ENCODE measurements around the gene NECTIN1. TPM values are rescaled to one million over a fixed set of nuclear protein-coding genes. Genes with fewer than 3 reads are reported as not detected.

The NECTIN1 gene
- total and polyA plus RNA-seq, 7 experiments from 2014 or later, result 0.30 to 4.2 (median 2.1) TPM

- Mint-ChIP-seq H3K27me3 (peaks cover 8 to 24% (median 12%) of the 10 kb centered on the region in 5 donors), H3K36me3 (no peaks in the 10 kb centered on the region), H3K27ac (no peak overlapping the region), H3K9me3 (no peaks in the 10 kb centered on the region), H3K4me3 (no peak overlapping the region), H3K4me1 (peaks cover 0 to 4% (median 0%) of the 10 kb centered on the region in 7 donors)
- Histone ChIP-seq H3K27me3 (ENCODE audit: control insufficient read depth in 2 of 2, insufficient read depth in 2 of 2, low read length in 2 of 2) (no peaks in the 10 kb centered on the region), H3K4me1 (ENCODE audit: control insufficient read depth in 2 of 2, insufficient read depth in 2 of 2, low read length in 2 of 2) (no peaks in the 10 kb centered on the region), H3K27ac (ENCODE audit: low read depth, low read length) (no peak overlapping the region), H3K9me3 (ENCODE audit: control insufficient read depth in 2 of 3, low read length in 3 of 3) (no peaks in the 10 kb centered on the region), H3K36me3 (ENCODE audit: control insufficient read depth in 2 of 3, insufficient read depth in 3 of 3, low read length in 3 of 3) (no peaks in the 10 kb centered on the region), H3K4me3 (ENCODE audit: low read length) (no peak overlapping the region)
- ChIA-PET CTCF (no interaction called here), POLR2A (no interaction called here)
- DNase-seq (no peak), ATAC-seq (no peak)
- intact Hi-C loops (cut with micrococcal nuclease), result no loop called here
Measured at GRCh38 chr11:119610836-119611426, 118.1 kb downstream of the NECTIN1 start.

DNA sequence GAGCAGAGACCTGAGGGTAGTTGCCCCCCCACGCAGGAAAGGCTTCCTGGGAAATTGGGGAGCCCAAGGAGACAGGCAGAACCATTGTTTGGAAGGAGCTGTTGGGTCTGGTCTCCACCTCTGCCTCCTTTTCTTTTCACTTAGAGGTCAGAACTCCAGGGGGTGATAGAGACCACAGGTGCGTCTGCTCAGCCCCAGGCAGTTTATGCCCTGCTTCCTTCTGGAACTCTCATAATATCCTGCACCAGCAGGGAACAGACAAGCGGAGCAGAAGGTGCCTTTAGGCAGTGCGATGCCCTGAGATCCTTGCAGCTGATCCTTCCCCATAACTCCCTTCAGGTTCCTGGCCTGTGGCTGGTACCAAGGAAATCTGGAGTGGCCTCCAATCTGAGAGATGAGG is 120.2 kb downstream of the NECTIN1 start:
- Histone ChIP-seq H3K27ac (ENCODE audit: low read depth, low read length) (no peak overlapping the region), H3K9me3 (ENCODE audit: control insufficient read depth in 2 of 3, low read length in 3 of 3) (no peaks in the 10 kb centered on the region), H3K36me3 (ENCODE audit: control insufficient read depth in 2 of 3, insufficient read depth in 3 of 3, low read length in 3 of 3) (no peaks in the 10 kb centered on the region), H3K4me3 (ENCODE audit: low read length) (no peak overlapping the region), H3K4me1 (ENCODE audit: control insufficient read depth in 2 of 2, insufficient read depth in 2 of 2, low read length in 2 of 2) (no peaks in the 10 kb centered on the region), H3K27me3 (ENCODE audit: control insufficient read depth in 2 of 2, insufficient read depth in 2 of 2, low read length in 2 of 2) (no peaks in the 10 kb centered on the region)
- H3K4me3 Mint-ChIP-seq, result no peak overlapping the region
- POLR2A ChIA-PET, result no interaction called here
- ATAC-seq (no peak), DNase-seq (no peak)
- no peak overlapping the region for H3K27ac Mint-ChIP-seq
- H3K36me3 Mint-ChIP-seq, result no peaks in the 10 kb centered on the region
- intact Hi-C loops (cut with micrococcal nuclease), result no loop called here
- CTCF ChIA-PET, result no interaction called here
- no peaks in the 10 kb centered on the region for H3K9me3 Mint-ChIP-seq
- H3K27me3 Mint-ChIP-seq, result peaks cover 12 to 33% (median 15%) of the 10 kb centered on the region in 5 donors
- peaks cover 0 to 2% (median 0%) of the 10 kb centered on the region in 7 donors for H3K4me1 Mint-ChIP-seq

DNA sequence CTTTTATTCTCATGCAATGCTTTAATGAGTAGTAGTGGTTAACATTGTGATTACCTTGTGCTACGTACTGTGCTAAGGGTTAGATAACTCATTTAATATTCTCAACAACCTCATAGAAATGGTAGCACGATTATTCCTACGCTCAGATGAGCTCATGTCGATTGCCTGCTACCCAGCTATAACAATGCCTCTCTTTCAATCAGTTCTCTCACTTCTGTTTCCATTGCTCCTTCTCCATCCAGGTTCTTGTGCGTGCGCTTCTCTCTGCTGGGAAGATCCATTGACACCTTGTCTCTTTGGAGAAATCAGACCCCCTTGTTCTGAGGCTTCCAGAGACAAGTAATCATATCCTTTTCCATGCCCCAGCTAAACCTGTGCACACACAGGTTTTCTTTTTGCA is 120.8 kb downstream of the NECTIN1 start:
- no peaks in the 10 kb centered on the region for H3K9me3 Mint-ChIP-seq
- Histone ChIP-seq H3K4me1 (ENCODE audit: control insufficient read depth in 2 of 2, insufficient read depth in 2 of 2, low read length in 2 of 2) (no peaks in the 10 kb centered on the region), H3K4me3 (ENCODE audit: low read length) (no peak overlapping the region), H3K9me3 (ENCODE audit: control insufficient read depth in 2 of 3, low read length in 3 of 3) (no peaks in the 10 kb centered on the region), H3K27me3 (ENCODE audit: control insufficient read depth in 2 of 2, insufficient read depth in 2 of 2, low read length in 2 of 2) (no peaks in the 10 kb centered on the region), H3K36me3 (ENCODE audit: control insufficient read depth in 2 of 3, insufficient read depth in 3 of 3, low read length in 3 of 3) (no peaks in the 10 kb centered on the region), H3K27ac (ENCODE audit: low read depth, low read length) (no peak overlapping the region)
- POLR2A ChIA-PET, result no interaction called here
- DNase-seq (no peak), ATAC-seq (no peak)
- H3K4me3 Mint-ChIP-seq, result no peak overlapping the region
- CTCF ChIA-PET, result no interaction called here
- no peaks in the 10 kb centered on the region for H3K36me3 Mint-ChIP-seq
- peaks cover 0 to 1% (median 0%) of the 10 kb centered on the region in 7 donors for H3K4me1 Mint-ChIP-seq
- intact Hi-C loops (cut with micrococcal nuclease), result no loop called here
- no peak overlapping the region for H3K27ac Mint-ChIP-seq
- H3K27me3 Mint-ChIP-seq, result peaks cover 12 to 37% (median 17%) of the 10 kb centered on the region in 5 donors

DNA sequence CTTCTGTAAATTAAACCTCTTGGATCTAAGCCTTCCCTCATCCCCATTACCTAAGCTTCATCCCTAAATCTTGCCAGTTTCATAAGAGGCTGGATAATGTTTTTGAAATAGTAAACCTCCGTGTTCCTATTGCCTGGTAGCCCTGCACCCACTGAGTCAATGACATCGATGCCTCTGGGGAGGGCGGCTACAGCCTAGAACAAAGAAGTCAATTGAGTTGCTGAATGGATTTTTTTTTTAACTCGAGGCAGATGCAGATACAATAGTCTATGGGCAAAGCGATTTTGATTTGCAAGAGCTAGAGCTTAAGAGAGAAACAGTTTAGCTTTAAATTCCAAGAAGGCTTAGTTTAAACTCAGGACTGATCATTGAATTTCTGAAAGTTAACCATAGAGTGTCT is 121.3 kb downstream of the NECTIN1 start:
- H3K36me3 Mint-ChIP-seq, result no peaks in the 10 kb centered on the region
- POLR2A ChIA-PET, result no interaction called here
- no peak for ATAC-seq
- H3K4me1 Mint-ChIP-seq, result no peaks in the 10 kb centered on the region
- no peak overlapping the region for H3K27ac ChIP-seq (ENCODE audit: low read depth, low read length)
- intact Hi-C loops (cut with micrococcal nuclease), result no loop called here
- CTCF ChIA-PET, result interaction anchor here (0.6 kb wide), 1 partner anchor 75 kb away, joined by 3 read pairs; no protein-coding TSS in a partner anchor
- no peaks in the 10 kb centered on the region for H3K27me3 ChIP-seq (ENCODE audit: control insufficient read depth in 2 of 2, insufficient read depth in 2 of 2, low read length in 2 of 2)
- no peak overlapping the region for H3K27ac Mint-ChIP-seq
- DNase-seq, result no peak
- no peaks in the 10 kb centered on the region for H3K9me3 ChIP-seq (ENCODE audit: control insufficient read depth in 2 of 3, low read length in 3 of 3)
- H3K9me3 Mint-ChIP-seq, result no peaks in the 10 kb centered on the region
- H3K4me3 Mint-ChIP-seq, result no peak overlapping the region
- peaks cover 12 to 34% (median 17%) of the 10 kb centered on the region in 5 donors for H3K27me3 Mint-ChIP-seq
- H3K36me3 ChIP-seq (ENCODE audit: control insufficient read depth in 2 of 3, insufficient read depth in 3 of 3, low read length in 3 of 3), result no peaks in the 10 kb centered on the region
- no peaks in the 10 kb centered on the region for H3K4me1 ChIP-seq (ENCODE audit: control insufficient read depth in 2 of 2, insufficient read depth in 2 of 2, low read length in 2 of 2)
- no peak overlapping the region for H3K4me3 ChIP-seq (ENCODE audit: low read length)

- Histone ChIP-seq H3K4me3 (ENCODE audit: low read length) (no peak overlapping the region), H3K27ac (ENCODE audit: low read depth, low read length) (no peak overlapping the region), H3K4me1 (ENCODE audit: control insufficient read depth in 2 of 2, insufficient read depth in 2 of 2, low read length in 2 of 2) (no peaks in the 10 kb centered on the region), H3K36me3 (ENCODE audit: control insufficient read depth in 2 of 3, insufficient read depth in 3 of 3, low read length in 3 of 3) (no peaks in the 10 kb centered on the region), H3K9me3 (ENCODE audit: control insufficient read depth in 2 of 3, low read length in 3 of 3) (no peaks in the 10 kb centered on the region), H3K27me3 (ENCODE audit: control insufficient read depth in 2 of 2, insufficient read depth in 2 of 2, low read length in 2 of 2) (no peaks in the 10 kb centered on the region)
- ChIA-PET CTCF (no interaction called here), POLR2A (no interaction called here)
- DNase-seq, result no peak
- intact Hi-C loops (cut with micrococcal nuclease), result no loop called here
- no peaks in the 10 kb centered on the region for H3K9me3 Mint-ChIP-seq
- no peaks in the 10 kb centered on the region for H3K36me3 Mint-ChIP-seq
- H3K4me1 Mint-ChIP-seq, result no peaks in the 10 kb centered on the region
- peaks cover 15 to 30% (median 20%) of the 10 kb centered on the region in 5 donors for H3K27me3 Mint-ChIP-seq
- H3K4me3 Mint-ChIP-seq, result no peak overlapping the region
- ATAC-seq, result no peak
- H3K27ac Mint-ChIP-seq, result no peak overlapping the region
Measured at GRCh38 chr11:119605137-119605665, 123.8 kb downstream of the NECTIN1 start.

- Mint-ChIP-seq H3K4me3 (no peak overlapping the region), H3K4me1 (peaks cover 0 to under 1% (median 0%) of the 10 kb centered on the region in 7 donors), H3K36me3 (no peaks in the 10 kb centered on the region), H3K27me3 (peaks cover 9 to 34% (median 13%) of the 10 kb centered on the region in 5 donors), H3K9me3 (no peaks in the 10 kb centered on the region), H3K27ac (no peak overlapping the region)
- DNase-seq, result no peak
- no peaks in the 10 kb centered on the region for H3K9me3 ChIP-seq (ENCODE audit: control insufficient read depth in 2 of 3, low read length in 3 of 3)
- no peak overlapping the region for H3K4me3 ChIP-seq (ENCODE audit: low read length)
- H3K36me3 ChIP-seq (ENCODE audit: control insufficient read depth in 2 of 3, insufficient read depth in 3 of 3, low read length in 3 of 3), result no peaks in the 10 kb centered on the region
- H3K4me1 ChIP-seq (ENCODE audit: control insufficient read depth in 2 of 2, insufficient read depth in 2 of 2, low read length in 2 of 2), result no peaks in the 10 kb centered on the region
- ATAC-seq, result no peak
- CTCF ChIA-PET, result no interaction called here
- no peaks in the 10 kb centered on the region for H3K27me3 ChIP-seq (ENCODE audit: control insufficient read depth in 2 of 2, insufficient read depth in 2 of 2, low read length in 2 of 2)
- no peak overlapping the region for H3K27ac ChIP-seq (ENCODE audit: low read depth, low read length)
- intact Hi-C loops (cut with micrococcal nuclease), result no loop called here
- POLR2A ChIA-PET, result no interaction called here
Measured at GRCh38 chr11:119602745-119603373, 126.1 kb downstream of the NECTIN1 start.

Data from naive thymus-derived CD4-positive, alpha-beta T cell (primary cell).